Skeletal muscle cell (primary cell): Measurements from ENCODE around the gene HOXB3.

ENCODE experiments used
- DNase-seq: peaks from one replicate; pipeline ENCODE4 v3.0.0-alpha.2; 2010; ENCODE audit warnings: low read depth
- H3K4me3 ChIP-seq: 2 replicates; pipeline ENCODE4 v1.5.1; 2011; ENCODE audit warnings: low read depth, mild to moderate bottlenecking, control low read depth, low read length, moderate library complexity

HOXB3 gene

GRCh38 chr17:48626245-48627117, 36.4 kb upstream of the HOXB3 start, which contains the start of gene HOXB9:
TSS of gene HOXB9 (minus strand) at chr17:48626358. CDS start at chr17:48626269, 89 bp downstream.
- H3K4me3 ChIP-seq = peak within 1 kb of the TSS; percentile 42
- no peak for DNase-seq

DNA sequence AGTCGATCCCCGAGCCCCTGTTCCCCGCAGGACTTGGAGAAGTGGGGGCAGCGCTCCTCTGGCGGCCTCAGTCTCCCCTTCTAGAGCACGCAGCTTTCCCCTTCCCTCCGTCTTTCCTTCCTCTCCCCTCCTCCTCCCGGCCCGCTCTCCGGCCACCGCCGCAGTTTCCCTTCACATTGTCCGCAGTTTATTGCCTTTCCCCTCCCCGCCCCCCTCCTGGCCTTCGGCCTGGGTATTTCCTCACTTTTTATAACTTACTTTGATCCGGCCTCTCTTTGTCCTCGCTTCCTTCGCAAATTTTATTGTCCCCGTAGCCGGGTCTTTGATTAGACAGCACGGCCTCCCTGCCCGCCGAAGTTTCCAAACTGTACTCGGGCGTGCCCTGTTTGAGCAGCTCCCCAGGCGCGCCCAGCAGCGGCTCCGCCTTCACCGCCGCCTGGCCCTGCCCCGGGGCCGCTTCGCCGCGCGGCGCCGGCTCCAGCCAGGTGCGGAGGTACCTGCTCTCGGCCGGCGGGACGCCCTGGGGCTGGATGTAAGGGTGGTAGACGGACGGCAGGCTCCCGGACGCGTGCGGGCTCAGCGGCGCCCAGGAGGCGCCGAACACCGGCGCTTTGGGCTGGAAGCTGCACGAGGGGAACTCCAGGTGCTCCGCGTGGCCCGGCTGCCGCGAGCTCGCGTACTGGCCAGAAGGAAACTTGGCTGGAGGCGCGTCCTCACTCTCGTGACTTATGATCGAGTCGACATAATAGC, 35.6 kb upstream of the HOXB3 start:
- H3K4me3 ChIP-seq = peak overlapping the region; percentile 42
- DNase-seq = no peak

DNA sequence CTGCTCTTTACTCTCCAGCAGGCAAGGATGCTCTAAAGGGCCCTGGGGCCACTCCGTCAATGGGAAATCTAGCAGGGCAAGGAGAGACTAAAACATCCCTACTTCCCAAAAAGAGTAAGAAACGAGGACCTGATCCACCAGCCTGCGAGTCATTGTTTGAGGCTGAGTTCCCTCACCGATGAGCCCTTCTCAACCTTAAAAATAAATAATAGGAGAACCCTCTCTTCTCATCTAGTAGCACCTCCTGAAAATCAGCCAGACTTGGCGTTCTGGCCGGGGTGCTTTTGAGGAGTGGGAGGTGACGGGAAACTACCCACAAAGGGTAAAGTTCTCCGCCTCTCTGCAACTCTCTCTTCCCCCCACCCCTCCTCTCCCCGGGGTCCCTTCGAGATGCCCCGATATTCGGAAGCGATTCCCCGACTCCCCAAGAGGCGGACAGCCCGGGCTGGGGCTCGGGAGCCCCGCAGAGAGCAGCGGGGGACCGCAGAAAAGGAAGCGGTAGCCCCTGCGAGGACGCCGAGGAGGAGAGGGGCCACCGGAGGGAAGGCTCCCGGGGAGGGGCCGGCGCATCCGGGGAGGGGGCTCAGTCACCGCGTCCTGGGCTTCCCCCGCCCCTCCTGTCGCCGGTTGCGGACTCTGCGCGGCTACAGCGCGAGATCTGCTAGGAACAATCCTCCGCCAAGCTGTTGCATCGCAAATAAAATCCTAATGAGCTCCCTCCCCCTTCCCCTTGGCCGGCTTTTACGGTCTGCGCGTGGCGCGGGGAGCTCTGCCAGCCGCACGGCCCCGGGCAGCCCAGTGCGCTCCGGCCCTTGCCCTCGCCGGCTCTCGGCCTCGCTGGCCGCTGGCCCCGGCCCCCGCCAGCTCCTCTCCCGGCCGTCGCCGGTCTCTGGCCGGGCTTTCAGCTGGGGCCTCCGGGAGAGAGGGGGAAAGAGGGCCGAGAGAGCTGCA, 34.8 kb upstream of the HOXB3 start:
- DNase-seq = no peak
- H3K4me3 ChIP-seq = peak overlapping the region; percentile 42

DNA sequence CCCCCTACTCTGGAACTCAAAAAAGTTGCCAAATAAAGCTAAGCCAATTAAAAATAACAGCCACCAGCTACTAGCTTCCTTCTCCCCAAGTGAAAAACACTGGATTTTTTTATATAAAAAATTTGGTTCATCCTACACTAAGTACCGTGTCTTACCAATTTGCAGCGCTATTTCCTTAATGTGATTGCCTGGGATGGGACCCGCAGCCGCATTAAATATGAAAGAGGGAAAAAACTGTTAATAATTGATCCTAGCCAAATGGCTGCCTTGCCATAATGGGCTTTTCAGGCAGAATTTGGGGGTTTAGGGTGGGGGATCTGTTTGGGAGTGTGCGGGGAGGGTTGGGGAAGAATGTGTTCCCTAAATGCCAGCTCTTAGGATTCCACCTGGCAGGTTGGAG, 34.1 kb upstream of the HOXB3 start:
- H3K4me3 ChIP-seq = no peak overlapping the region

DNA sequence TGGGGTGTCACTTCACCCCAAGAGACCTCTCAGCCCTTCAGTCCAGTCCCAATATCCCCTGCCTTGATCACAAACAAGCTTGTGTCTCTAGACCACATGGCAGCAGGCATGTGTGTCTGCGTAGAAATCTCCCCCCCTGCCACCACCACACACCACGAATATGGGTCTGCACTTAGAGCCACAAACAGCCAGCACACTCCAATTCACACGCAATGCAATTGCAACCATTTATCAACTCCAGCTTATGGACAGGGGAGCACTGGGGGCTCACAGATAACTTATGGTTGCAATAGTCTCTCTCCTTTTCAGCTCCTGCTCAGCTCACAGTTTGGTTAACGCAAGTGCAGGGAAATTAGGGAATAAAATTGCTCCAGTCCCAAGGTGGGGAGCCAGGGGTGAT, 33.5 kb upstream of the HOXB3 start:
- no peak overlapping the region for H3K4me3 ChIP-seq
- DNase-seq = no peak

More for the DNA sequence above, 34.1 kb upstream of the HOXB3 start:
- DNase-seq = no peak

GRCh38 chr17:48622857-48623256, 32.8 kb upstream of the HOXB3 start:
- no peak overlapping the region for H3K4me3 ChIP-seq
- no peak for DNase-seq

DNA sequence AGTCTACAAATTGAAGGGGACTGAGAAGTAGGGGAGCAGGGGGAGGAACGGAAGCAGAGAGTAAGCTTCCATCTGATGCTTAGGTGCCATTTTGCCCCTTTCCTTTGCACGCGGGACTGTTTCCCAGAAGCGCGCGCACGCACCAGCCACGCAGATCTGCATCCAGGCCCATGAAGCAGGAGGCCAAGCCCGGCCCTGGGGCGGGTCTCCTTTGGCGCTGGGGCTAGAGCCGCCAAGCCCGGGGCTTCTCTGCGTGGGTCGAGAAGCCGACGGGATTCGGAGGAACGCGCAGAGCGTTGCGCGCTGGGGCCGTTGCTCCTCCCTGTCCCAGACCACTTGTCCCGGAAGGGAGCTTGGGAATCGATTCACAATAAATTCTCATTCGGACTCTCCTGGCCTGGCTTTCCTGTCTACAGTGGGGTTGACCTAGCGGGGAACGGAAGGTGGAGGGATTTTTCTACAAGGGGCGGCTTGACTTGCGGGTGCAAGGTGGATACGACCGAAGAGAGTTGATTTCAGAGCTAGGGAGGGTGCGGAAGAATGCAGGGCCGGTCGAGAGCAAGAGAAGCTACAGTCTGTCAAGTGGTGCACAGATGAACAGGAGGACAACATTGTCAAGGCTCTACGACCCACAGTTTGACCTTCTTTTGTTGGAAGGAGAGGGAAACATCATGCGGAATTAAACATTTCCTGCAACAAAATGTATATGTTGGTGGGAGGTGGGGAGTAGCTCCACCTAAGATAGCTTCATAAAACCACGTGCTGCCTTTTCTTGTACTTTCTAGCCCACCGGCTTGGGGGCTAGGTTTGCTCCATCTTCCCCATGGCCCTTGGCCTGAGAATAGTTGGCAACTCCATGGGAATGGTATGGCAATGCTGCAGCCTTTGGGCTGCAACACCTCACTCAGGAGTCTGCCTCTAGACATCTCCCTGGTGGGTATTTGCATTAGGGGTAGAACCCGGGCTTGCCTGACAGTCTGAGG, 31.7 kb upstream of the HOXB3 start:
- no peak for DNase-seq
- H3K4me3 ChIP-seq = no peak overlapping the region

DNA sequence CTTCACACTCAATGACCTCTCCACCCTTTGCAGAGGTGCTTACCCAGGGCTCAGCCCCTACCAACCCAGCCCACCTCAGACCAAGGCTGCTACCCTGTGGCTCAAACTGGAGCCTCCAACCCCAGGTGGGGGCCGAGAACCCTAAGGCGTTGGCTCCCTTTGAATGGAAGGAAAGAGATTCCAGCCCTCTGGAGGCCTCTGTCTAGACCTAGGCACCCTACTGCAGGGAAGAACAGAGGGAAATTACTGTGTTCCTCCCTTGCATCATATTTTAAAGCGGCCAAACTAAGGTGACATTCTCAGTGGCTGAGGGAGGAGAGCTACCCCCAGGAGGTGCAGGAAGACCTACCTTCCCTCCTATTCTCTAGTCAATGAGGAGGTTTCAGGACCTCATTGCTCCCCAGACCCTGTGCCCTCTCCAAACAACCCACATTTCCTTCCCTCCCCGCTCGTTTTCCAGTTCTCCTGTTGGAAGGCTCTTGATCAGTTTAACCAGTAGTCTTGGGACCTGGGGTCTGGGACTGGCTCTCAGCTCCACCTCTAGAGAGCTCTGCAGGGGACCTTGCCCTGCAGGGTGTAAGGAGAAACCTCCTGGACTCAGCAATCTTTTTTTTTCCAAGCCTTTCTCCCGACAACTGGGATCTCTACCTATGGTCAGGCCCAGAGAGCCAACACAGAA, 30.6 kb upstream of the HOXB3 start:
- no peak overlapping the region for H3K4me3 ChIP-seq
- no peak for DNase-seq

DNA sequence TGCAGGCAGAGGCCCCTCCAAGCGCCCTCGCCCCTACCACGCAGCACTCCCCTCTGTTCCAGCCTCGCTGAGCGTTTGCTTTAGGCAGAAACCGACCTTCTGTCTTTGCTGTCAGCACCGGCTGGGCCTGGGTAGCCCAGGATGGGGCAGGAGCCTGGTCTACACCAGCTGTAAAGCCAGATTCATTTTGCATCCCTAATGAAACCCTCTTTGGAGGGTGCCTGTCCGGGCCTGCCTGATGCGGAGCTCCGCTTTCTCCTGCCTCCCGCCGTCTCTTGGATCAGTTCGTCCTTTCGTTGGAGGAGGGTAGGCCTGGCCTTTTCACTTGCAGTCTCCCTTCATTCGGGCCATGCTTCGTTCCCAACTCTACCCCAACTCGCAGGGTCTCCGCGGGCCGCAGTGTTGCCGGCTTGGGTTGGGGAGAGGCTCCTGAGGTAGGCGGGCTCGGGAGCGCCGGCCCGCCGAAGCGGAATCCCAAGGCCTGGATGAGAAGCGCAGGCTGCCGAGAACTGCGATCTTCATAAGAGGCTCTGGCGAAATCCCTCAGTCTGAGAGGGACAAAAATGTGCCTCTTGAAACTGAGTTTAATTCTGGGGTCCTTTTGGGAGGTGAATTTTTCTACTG, 29.9 kb upstream of the HOXB3 start:
- H3K4me3 ChIP-seq = no peak overlapping the region
- no peak for DNase-seq

DNA sequence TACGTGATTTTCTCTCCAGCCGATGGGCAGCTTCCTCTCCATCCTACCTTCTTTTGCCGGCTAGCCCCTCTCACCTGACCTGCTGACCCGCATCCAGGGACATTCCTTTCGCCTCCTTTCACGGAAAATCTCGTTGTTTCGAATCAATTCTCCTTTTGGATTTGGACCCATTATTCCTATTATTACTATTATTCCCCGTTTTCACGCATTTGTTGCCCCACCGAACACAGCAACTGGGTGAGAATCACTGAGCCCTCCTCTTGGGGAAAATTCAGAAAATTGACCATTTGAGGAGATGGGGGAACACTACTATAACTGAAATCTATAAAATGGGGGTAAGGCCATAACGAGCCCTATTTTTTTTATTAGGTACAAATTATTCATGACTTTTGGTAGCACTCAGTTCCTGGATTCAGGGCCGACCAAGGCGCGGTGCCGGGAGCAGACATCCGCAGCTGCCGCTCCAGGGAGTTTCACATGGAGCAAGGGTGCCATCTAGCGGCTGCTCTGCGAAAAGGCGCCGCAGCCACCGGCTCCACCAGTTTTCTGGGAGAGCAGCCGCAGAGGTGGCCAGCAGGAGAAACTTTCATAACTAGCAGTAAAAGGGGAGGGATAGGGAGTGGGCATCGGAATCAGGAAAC, 28.3 kb upstream of the HOXB3 start:
- no peak for DNase-seq
- peak overlapping the region; percentile 25 for H3K4me3 ChIP-seq

DNA sequence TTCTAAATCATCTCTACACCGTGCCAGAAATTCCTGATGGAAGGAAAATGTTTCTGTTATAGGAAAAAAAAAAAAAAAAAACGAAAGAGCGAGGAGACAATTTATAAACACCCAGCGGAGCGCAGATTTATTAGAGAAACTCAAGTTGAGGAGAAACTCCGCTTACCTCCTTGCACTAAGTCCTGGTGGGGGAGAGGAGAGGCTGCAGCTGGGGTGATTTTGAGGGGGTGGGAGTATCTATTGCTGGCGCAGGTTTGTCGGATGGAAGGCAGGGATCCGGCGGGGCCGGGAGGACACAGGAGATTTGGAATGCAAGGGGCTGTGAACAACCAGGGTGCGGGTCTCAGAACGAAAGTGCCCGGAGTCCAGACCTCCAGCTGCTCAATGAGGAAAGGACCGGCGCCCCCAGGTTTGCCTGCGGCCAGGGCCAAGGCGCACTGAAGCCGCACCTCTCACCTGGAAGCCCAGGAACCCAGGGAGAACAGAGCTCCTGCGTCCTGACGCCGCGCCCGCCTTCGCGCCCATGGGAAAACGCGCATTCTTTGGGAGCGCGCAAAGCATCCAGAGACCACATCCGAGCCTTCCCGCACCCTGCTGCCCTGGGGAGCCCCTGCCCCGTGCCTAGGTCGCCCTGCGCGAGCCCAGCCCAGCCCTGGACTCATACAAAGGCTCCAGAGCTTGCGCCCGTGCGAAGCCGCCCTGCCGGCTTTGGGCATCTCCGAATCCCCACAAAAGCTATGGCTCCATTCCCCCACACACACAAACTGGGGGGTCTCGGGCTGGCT, 27.6 kb upstream of the HOXB3 start:
- peak overlapping the region; percentile 20 for H3K4me3 ChIP-seq
- DNase-seq = no peak

DNA sequence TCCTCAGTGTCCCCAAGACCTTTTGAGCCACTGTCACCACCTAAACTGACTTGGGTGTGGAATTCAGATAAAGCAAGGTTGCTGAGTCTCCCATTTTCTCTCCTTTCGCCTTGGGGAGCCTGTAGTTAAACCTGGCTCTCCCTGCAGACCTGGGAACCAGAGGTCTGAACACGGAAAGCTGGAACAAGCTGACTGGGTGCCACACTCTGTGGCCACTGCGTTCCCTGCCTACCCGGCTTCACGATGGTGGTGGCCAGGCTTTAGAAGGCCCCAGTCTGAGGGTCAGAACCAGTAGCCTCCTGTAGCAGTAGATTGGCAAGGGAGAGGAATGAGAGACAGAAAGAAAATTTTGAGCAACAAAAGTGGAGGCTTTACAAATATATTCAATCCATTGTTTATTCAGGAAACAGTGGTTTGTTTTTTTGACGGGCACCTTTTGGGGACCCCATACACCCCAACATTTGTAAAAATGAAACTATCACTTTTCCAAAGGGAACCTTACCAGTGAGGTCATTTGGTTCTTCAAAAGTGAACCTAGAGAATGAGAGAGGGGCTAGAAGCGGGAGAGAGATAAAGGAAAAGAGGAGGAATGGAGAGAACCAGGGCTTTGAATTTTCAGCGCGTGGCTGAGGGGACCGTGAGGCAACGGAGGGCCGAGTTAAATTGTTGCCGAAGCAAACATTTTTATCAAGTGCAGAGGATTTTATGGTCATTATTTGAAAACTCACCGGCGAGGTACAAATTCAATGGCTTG, 26.9 kb upstream of the HOXB3 start:
- no peak overlapping the region for H3K4me3 ChIP-seq
- DNase-seq = no peak

GRCh38 chr17:48615963-48616716, 26.1 kb upstream of the HOXB3 start:
- no peak for DNase-seq
- H3K4me3 ChIP-seq = no peak overlapping the region

DNA sequence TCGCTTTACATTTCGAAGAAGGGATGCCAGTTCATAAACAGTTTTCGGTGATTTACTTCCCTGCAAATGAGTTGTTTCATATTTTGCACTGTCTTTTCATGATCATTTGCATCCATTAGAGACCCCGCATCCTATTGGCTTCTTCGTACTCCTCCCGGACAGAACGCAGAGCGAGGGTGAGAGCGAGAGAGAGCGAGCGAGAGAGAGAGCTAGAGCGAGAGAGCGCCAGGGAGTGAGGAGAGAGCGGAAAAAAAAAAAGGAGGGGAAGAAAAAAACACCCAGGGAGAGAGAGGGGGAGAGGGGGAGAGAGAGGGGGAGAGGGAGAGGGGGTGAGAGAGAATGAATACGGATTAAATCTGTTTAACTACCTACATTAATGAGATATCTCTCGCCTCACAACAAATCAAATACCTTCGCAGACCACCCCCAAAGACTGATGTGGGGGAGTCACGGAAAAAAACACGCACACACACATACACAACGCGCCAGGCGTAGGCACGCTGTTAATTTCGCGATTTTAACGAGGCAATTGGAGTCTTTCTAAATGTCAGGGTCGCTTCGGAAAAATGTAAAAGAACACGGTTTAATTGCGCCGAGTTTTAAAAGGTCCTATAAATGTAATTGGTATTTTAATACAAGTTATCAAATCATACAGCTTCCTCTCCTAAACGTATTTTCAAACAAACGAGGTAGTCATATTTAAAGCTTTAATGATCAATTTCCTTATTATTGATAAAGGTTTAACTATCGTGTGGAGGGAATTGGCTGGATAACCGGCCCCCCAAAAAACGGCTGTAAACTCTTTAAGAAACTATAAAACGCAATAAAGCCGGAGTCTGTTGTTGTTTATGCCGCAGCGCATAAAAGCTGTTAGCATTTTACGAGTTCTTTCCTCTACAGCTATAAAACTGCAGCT, 25.3 kb upstream of the HOXB3 start, which contains the start of gene HOXB8:
Gene HOXB8 (minus strand): TSS at position 246 of the 916 bp plus-strand sequence. CDS start 588 bp downstream, outside the sequence.
- DNase-seq = no peak
- peak within 1 kb of the TSS; percentile 53 for H3K4me3 ChIP-seq
